Measurements from ENCODE around the gene EMSY.

EMSY gene

GRCh38 chr11:76455331-76455730 lies 10.5 kb downstream of the EMSY start:
- no peak for TF ChIP-seq CTCF (IDR thresholded peaks at IDR 0.05; ENCODE audit: insufficient read depth, low read depth, low read length, missing control alignments)
- no peak overlapping the region for H3K4me3 ChIP-seq (ENCODE audit: low read length)
- DNase-seq (ENCODE audit: low read depth) = no peak

DNA sequence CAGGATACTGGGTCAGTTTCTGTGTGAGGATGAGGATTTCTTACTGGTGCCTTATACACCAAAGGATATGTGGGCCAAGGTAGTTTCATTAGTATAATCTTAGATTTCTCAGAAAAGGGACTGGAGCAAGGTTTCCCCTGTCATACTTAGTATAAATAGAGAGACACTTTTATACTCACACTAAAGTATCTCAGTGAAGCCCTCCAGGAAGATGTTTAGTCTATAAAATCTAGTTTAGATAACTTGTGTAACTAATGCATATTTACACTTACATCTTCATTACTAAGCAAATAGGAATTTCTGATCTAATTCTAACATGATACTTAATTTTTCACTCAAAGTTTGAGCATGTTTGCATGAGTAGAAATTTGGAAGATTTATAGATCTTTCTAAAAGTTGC lies 11.1 kb downstream of the EMSY start:
- TF ChIP-seq CTCF (IDR thresholded peaks at IDR 0.05; ENCODE audit: insufficient read depth, low read depth, low read length, missing control alignments) = no peak

DNA sequence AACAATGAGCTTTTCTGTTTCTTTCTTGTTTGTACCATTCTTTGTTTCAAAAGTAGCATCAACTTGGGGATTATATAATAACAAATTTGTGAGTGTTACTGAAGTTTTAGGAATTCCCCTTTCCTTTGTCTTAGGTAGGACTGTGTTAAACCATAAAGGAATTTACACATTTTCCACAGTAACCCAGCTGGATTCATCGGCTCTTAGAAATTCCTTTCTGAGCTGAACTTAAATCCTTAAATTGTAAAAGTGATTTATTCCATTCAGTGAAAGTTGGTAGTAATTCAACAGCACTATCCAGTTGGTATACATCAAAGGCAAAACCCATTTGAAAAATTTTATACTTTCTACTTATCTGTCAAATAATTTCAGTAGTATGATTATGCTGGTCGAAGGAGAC lies 11.8 kb downstream of the EMSY start:
- no peak for DNase-seq (ENCODE audit: low read depth)
- TF ChIP-seq CTCF (IDR thresholded peaks at IDR 0.05; ENCODE audit: insufficient read depth, low read depth, low read length, missing control alignments) = no peak
- H3K4me3 ChIP-seq (ENCODE audit: low read length) = no peak overlapping the region

More for the DNA sequence above, 11.1 kb downstream of the EMSY start:
- no peak overlapping the region for H3K4me3 ChIP-seq (ENCODE audit: low read length)
- DNase-seq (ENCODE audit: low read depth) = no peak

DNA sequence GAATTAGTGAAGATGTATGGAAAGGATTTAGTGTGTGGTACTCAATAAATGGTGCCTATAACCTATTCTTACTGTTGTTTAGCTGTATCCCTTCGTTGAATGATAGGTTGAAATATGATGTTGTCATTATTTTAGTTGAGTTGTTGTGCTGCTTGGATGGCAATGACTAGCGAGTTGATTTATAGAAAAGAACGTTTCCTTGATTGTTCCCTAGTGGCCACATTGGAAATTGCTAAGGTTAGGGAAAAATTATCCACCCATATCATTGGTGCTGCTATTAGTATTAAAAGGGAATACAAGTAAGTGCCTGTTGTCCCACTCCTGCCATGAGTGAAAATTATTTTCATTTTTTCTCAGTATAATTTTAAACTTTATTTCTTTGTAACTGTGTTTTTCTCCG lies 14.5 kb downstream of the EMSY start:
- no peak overlapping the region for H3K4me3 ChIP-seq (ENCODE audit: low read length)
- DNase-seq (ENCODE audit: low read depth) = peak; percentile 19
- peak; percentile 42 for TF ChIP-seq CTCF (IDR thresholded peaks at IDR 0.05; ENCODE audit: insufficient read depth, low read depth, low read length, missing control alignments)

DNA sequence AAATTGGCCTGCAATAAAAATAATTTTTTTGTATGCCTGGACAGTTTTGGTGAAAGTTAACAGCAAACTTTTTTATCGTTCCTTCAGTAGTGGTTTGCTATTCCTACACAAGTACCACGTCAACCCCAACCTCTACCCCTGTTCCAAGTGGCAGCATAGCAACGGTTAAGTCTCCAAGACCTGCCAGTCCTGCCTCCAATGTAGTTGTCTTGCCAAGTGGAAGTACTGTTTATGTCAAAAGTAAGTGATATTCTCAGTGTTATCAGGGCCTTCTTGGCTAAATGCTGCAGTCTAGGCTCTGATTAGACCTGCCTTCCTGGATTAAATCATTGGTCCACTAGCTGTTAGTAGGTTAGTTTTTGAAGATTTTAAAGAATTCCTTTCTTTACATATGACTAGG lies 15.0 kb downstream of the EMSY start:
- no peak for TF ChIP-seq CTCF (IDR thresholded peaks at IDR 0.05; ENCODE audit: insufficient read depth, low read depth, low read length, missing control alignments)
- no peak for DNase-seq (ENCODE audit: low read depth)
- H3K4me3 ChIP-seq (ENCODE audit: low read length) = no peak overlapping the region

DNA sequence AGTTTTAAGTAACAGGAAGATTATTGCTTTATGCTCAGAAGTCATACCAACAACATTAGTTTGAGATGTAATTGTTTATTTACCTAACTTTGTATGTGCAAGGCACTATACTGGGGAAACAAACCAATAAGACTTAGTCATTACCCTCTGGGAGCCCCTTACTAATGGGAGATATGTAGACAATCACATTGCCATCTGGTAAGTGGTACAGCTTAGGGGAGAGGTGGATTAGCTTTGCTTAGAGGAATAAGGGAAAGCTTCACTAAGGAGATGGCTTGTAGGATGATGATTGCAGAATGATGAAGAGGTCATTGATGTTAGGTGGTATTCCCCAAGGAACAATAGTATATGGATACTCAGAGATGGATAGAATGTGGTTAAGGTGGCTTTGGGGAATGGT lies 17.5 kb downstream of the EMSY start:
- no peak overlapping the region for H3K4me3 ChIP-seq (ENCODE audit: low read length)
- DNase-seq (ENCODE audit: low read depth) = no peak
- TF ChIP-seq CTCF (IDR thresholded peaks at IDR 0.05; ENCODE audit: insufficient read depth, low read depth, low read length, missing control alignments) = no peak

DNA sequence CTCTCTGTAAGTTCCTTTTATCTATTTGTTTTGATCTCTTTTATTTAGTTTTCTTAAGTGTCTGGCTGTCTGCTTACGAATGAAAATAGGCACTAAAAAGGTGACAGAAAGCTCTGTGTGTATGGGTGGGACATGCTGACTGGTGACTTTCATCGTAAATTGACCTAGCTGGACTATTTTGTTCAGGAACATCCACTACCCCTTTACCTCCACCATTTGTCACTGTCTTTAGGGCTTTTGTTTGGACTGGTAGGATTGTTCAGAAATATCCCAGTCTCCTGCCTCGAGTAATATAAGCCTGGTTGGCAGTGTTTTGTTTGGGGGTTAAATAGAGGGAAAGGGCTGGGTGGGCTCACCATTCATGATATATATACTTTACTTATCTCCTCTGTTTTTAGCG lies 20.9 kb downstream of the EMSY start:
- no peak for DNase-seq (ENCODE audit: low read depth)
- TF ChIP-seq CTCF (IDR thresholded peaks at IDR 0.05; ENCODE audit: insufficient read depth, low read depth, low read length, missing control alignments) = no peak
- no peak overlapping the region for H3K4me3 ChIP-seq (ENCODE audit: low read length)
